ENCODE data around the gene ARID3A.

DNA sequence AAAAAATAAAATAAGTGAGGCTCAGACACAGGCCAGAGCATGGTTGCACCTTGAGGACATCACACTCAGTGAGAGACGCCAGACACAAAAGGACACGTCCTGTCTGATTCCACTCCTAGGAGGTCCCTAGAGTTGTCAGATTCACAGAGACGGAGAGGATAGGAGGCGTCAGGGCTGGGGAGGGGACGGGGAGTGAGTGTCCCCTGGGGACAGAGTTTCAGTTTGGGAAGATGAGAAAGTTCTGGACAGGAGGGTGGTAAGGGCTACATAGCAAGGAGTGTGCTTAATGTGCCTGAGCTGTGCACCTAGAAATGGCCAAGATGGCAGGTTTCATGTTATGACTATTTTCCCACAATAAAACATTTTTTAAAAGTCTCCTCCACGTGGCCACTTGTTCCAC lies 72.2 kb downstream of the ARID3A start:
- no peak for TF ChIP-seq POLR2A (IDR thresholded peaks at IDR 0.05; ENCODE audit: low read length)
- no peak for TF ChIP-seq GATA1 (IDR thresholded peaks at IDR 0.05; ENCODE audit: low read depth, low read length)

Data from erythroblast (primary cell).